Endothelial cell of umbilical vein (primary cell): ENCODE data around the gene HSPA1B.

Experiments
- CTCF ChIP-seq, 2 donors: IDR thresholded peaks; 1 replicate in 1 of 2; 2 replicates in 1 of 2; pipeline ENCODE4 v1.5.1; 2011; ENCODE audit warnings: low read length in 2 of 2, mild to moderate bottlenecking in 2 of 2, moderate library complexity in 2 of 2, control low read depth in 1 of 2, inconsistent platforms in 1 of 2, low read depth in 1 of 2; ENCODE audit not compliant: insufficient read depth in 1 of 2; ENCODE audit errors: extremely low read depth in 1 of 2
- EZH2 ChIP-seq: IDR thresholded peaks from 2 replicates; pipeline ENCODE4 v1.6.1; 2012; ENCODE audit warnings: borderline replicate concordance, low read depth, mild to moderate bottlenecking, moderate library complexity, low read length, inconsistent platforms; ENCODE audit not compliant: severe bottlenecking
- POLR2A ChIP-seq: IDR thresholded peaks from 2 replicates; pipeline ENCODE4 v1.6.1; 2012; ENCODE audit warnings: low read depth, mild to moderate bottlenecking, control low read depth, low read length

GRCh38 chr6:31792090-31792374 lies 35.5 kb upstream of the HSPA1B start:
- TF ChIP-seq CTCF (IDR thresholded peaks at IDR 0.05; ENCODE audit: extremely low read depth in 1 of 2, insufficient read depth in 1 of 2, low read depth in 1 of 2, low read length in 2 of 2) (no peak), POLR2A (no peak), EZH2 (no peak)
